HepG2 (cell line): Measurements from ENCODE around the gene TSC22D1.

Experiments used
- EP300 ChIP-seq, 3 experiments: sonication (generic) in 1 of 3; formaldehyde crosslinking in 1 of 3; IDR thresholded peaks; 2 replicates each; pipeline versions ENCODE4 v1.5.1 to v1.6.1; 2011 to 2020; ENCODE audit warnings: low read depth in 2 of 3, low read length in 2 of 3, borderline replicate concordance in 1 of 3, improper control_type of control experiment in 1 of 3, mild to moderate bottlenecking in 1 of 3, missing genetic modification reagents in 1 of 3, moderate library complexity in 1 of 3
- EZH2 ChIP-seq: conservative IDR thresholded peaks from 2 replicates; pipeline ENCODE4 v1.6.1; 2012; ENCODE audit warnings: mild to moderate bottlenecking, low read depth, low read length, moderate library complexity
- GABPB1 ChIP-seq: IDR thresholded peaks from 2 replicates; pipeline ENCODE4 v1.6.1; 2016; ENCODE audit warnings: mild to moderate bottlenecking, missing genetic modification reagents, moderate library complexity, missing compliant biosample characterization
- HNRNPK ChIP-seq: fragments of 200-400 bp; formaldehyde crosslinking; IDR thresholded peaks from 2 replicates; pipeline ENCODE4 v1.6.1; 2018; ENCODE audit warnings: low read length, low read depth, moderate library complexity, mild to moderate bottlenecking; ENCODE audit not compliant: poor library complexity, severe bottlenecking
- MEF2D ChIP-seq: sonication (generic); formaldehyde crosslinking; IDR thresholded peaks from 2 replicates; pipeline ENCODE4 v1.5.1; 2020; ENCODE audit warnings: mild to moderate bottlenecking, missing genetic modification reagents
- NR0B2 ChIP-seq: sonication (generic); formaldehyde crosslinking; IDR thresholded peaks from 2 replicates; pipeline ENCODE4 v1.4.0; 2020; ENCODE audit warnings: mild to moderate bottlenecking, missing genetic modification reagents
- RAD21 ChIP-seq: fragments of 450-650 bp; formaldehyde crosslinking; IDR thresholded peaks from 2 replicates; pipeline ENCODE4 v1.5.0; 2020; ENCODE audit warnings: mild to moderate bottlenecking
- ZBTB7B ChIP-seq: sonication (generic); formaldehyde crosslinking; IDR thresholded peaks from 2 replicates; pipeline ENCODE4 v1.4.0; 2020; ENCODE audit warnings: missing genetic modification reagents
- ZNF207 ChIP-seq: fragments of 450-650 bp; IDR thresholded peaks from 2 replicates; pipeline ENCODE4 v1.6.1; 2016; ENCODE audit warnings: antibody characterized with exemption, borderline replicate concordance
- TF ChIP-seq, protein P1 (sequence below): sonication (generic); formaldehyde crosslinking; IDR thresholded peaks from 2 replicates; pipeline ENCODE4 v1.5.0; 2020; ENCODE audit warnings: mild to moderate bottlenecking, missing genetic modification reagents, moderate library complexity
- TF ChIP-seq, protein P2 (sequence below): sonication (generic); formaldehyde crosslinking; IDR thresholded peaks from 2 replicates; pipeline ENCODE4 v1.4.0; 2020; ENCODE audit warnings: low read depth, mild to moderate bottlenecking, missing genetic modification reagents

DNA sequence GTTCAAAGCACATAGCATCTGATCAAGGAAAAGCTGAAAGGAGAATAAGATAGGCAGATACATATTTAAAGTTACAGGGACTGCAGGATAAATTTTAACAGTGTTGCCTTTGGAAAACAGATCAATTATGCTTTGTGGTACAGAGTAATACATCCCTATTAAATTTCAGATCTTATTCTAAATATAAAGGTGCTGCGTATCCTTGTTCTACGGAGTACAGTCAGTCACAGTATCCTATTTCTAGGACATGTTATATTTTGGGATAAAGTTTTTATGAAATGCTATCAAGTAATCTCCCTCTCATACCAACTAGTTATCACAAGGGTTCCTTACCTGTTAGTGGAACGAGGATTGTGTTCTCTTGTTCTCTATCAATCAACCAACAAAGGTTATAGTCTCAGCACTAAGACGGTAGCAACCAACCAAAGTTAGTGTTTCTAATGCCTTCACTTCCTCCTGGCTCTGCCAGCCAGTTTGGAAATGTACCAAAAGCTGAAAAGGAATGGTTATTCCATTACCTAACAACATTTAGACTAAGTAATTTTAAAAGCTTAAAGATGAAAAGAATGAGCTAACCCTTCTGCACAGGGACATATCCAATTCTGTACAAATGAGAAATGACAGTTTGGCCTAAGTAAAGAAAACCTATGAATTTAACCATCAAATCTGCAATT lies 35.2 kb downstream of the TSC22D1 start:
- TF ChIP-seq, protein P1, sequence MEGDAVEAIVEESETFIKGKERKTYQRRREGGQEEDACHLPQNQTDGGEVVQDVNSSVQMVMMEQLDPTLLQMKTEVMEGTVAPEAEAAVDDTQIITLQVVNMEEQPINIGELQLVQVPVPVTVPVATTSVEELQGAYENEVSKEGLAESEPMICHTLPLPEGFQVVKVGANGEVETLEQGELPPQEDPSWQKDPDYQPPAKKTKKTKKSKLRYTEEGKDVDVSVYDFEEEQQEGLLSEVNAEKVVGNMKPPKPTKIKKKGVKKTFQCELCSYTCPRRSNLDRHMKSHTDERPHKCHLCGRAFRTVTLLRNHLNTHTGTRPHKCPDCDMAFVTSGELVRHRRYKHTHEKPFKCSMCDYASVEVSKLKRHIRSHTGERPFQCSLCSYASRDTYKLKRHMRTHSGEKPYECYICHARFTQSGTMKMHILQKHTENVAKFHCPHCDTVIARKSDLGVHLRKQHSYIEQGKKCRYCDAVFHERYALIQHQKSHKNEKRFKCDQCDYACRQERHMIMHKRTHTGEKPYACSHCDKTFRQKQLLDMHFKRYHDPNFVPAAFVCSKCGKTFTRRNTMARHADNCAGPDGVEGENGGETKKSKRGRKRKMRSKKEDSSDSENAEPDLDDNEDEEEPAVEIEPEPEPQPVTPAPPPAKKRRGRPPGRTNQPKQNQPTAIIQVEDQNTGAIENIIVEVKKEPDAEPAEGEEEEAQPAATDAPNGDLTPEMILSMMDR (CRISPR knock-in tag) = no peak
- no peak for TF ChIP-seq HNRNPK
- no peak for TF ChIP-seq GABPB1
- TF ChIP-seq RAD21 = no peak
- TF ChIP-seq MEF2D = no peak
- TF ChIP-seq ZNF207 = no peak
- TF ChIP-seq ZBTB7B (CRISPR knock-in tag) = no peak
- TF ChIP-seq EZH2 = no peak
- no peak for TF ChIP-seq EP300 (IDR thresholded peaks at IDR 0.05; ENCODE audit: low read depth in 2 of 2, low read length in 2 of 2)
- TF ChIP-seq EP300 (CRISPR knock-in tag; IDR thresholded peaks at IDR 0.05; ENCODE audit: borderline replicate concordance) = no peak
- TF ChIP-seq, protein P2, sequence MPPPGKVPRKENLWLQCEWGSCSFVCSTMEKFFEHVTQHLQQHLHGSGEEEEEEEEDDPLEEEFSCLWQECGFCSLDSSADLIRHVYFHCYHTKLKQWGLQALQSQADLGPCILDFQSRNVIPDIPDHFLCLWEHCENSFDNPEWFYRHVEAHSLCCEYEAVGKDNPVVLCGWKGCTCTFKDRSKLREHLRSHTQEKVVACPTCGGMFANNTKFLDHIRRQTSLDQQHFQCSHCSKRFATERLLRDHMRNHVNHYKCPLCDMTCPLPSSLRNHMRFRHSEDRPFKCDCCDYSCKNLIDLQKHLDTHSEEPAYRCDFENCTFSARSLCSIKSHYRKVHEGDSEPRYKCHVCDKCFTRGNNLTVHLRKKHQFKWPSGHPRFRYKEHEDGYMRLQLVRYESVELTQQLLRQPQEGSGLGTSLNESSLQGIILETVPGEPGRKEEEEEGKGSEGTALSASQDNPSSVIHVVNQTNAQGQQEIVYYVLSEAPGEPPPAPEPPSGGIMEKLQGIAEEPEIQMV = no peak
- no peak for TF ChIP-seq NR0B2 (CRISPR knock-in tag)
